ENCODE results near the gene SOX8.

Gene SOX8

DNA sequence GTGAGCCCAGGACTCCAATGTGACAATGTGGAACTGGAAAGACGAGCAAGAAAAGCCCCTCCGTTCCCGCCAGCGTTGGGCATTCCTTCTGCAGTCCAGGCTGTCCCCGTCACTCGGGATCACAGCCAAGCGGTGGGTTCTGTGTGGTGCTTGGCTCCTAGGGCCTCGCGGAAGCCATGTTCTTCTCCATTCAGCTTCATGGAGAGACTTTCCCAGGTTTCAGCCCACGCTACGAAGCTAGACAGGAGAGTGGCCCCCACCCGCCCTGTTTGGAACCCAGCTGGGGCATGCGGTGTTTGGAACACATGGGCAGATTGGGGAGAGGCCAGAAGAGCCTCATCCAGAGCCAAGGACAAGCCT, 16.6 kb upstream of the SOX8 start:
- TF ChIP-seq KLF7 (tag by site-specific recombination; IDR thresholded peaks at IDR 0.05; ENCODE audit: borderline replicate concordance) = no peak
- no peak for TF ChIP-seq ZBTB1 (tag by site-specific recombination; IDR thresholded peaks at IDR 0.05)
- TF ChIP-seq ZNF214 (tag by site-specific recombination; IDR thresholded peaks at IDR 0.05; ENCODE audit: borderline replicate concordance) = no peak
- TF ChIP-seq, protein P1, sequence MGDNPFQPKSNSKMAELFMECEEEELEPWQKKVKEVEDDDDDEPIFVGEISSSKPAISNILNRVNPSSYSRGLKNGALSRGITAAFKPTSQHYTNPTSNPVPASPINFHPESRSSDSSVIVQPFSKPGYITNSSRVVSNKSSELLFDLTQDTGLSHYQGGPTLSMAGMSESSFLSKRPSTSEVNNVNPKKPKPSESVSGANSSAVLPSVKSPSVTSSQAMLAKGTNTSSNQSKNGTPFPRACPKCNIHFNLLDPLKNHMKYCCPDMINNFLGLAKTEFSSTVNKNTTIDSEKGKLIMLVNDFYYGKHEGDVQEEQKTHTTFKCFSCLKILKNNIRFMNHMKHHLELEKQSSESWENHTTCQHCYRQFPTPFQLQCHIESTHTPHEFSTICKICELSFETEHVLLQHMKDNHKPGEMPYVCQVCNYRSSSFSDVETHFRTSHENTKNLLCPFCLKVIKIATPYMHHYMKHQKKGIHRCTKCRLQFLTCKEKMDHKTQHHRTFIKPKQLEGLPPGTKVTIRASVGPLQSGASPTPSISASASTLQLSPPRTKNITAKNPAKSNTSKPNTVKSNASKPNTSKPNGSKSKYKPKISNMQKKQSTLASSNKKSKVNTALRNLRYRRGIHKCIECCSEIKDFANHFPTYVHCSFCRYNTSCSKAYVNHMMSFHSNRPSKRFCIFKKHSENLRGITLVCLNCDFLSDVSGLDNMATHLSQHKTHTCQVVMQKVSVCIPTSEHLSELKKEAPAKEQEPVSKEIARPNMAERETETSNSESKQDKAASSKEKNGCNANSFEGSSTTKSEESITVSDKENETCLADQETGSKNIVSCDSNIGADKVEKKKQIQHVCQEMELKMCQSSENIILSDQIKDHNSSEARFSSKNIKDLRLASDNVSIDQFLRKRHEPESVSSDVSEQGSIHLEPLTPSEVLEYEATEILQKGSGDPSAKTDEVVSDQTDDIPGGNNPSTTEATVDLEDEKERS (tag by site-specific recombination; IDR thresholded peaks at IDR 0.05) = no peak
- no peak for TF ChIP-seq ZNF701 (tag by site-specific recombination; IDR thresholded peaks at IDR 0.05)
- TF ChIP-seq ZNF792 (tag by site-specific recombination; IDR thresholded peaks at IDR 0.05) = no peak
- TF ChIP-seq, protein P2, sequence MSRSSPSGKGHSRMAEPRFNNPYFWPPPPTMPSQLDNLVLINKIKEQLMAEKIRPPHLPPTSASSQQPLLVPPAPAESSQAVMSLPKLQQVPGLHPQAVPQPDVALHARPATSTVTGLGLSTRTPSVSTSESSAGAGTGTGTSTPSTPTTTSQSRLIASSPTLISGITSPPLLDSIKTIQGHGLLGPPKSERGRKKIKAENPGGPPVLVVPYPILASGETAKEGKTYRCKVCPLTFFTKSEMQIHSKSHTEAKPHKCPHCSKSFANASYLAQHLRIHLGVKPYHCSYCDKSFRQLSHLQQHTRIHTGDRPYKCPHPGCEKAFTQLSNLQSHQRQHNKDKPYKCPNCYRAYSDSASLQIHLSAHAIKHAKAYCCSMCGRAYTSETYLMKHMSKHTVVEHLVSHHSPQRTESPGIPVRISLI (tag by site-specific recombination; IDR thresholded peaks at IDR 0.05) = no peak
- no peak for TF ChIP-seq YY1 (tag by site-specific recombination; IDR thresholded peaks at IDR 0.05)
- no peak for TF ChIP-seq ZNF544 (tag by site-specific recombination; IDR thresholded peaks at IDR 0.05)
- TF ChIP-seq, protein P3, sequence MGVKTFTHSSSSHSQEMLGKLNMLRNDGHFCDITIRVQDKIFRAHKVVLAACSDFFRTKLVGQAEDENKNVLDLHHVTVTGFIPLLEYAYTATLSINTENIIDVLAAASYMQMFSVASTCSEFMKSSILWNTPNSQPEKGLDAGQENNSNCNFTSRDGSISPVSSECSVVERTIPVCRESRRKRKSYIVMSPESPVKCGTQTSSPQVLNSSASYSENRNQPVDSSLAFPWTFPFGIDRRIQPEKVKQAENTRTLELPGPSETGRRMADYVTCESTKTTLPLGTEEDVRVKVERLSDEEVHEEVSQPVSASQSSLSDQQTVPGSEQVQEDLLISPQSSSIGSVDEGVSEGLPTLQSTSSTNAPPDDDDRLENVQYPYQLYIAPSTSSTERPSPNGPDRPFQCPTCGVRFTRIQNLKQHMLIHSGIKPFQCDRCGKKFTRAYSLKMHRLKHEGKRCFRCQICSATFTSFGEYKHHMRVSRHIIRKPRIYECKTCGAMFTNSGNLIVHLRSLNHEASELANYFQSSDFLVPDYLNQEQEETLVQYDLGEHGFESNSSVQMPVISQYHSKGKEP (tag by site-specific recombination; IDR thresholded peaks at IDR 0.05) = no peak
- TF ChIP-seq, protein P4, sequence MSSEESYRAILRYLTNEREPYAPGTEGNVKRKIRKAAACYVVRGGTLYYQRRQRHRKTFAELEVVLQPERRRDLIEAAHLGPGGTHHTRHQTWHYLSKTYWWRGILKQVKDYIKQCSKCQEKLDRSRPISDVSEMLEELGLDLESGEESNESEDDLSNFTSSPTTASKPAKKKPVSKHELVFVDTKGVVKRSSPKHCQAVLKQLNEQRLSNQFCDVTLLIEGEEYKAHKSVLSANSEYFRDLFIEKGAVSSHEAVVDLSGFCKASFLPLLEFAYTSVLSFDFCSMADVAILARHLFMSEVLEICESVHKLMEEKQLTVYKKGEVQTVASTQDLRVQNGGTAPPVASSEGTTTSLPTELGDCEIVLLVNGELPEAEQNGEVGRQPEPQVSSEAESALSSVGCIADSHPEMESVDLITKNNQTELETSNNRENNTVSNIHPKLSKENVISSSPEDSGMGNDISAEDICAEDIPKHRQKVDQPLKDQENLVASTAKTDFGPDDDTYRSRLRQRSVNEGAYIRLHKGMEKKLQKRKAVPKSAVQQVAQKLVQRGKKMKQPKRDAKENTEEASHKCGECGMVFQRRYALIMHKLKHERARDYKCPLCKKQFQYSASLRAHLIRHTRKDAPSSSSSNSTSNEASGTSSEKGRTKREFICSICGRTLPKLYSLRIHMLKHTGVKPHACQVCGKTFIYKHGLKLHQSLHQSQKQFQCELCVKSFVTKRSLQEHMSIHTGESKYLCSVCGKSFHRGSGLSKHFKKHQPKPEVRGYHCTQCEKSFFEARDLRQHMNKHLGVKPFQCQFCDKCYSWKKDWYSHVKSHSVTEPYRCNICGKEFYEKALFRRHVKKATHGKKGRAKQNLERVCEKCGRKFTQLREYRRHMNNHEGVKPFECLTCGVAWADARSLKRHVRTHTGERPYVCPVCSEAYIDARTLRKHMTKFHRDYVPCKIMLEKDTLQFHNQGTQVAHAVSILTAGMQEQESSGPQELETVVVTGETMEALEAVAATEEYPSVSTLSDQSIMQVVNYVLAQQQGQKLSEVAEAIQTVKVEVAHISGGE (tag by site-specific recombination; conservative IDR thresholded peaks at IDR 0.05; ENCODE audit: low read depth) = no peak
- no peak for TF ChIP-seq ZNF274 (IDR thresholded peaks at IDR 0.05; ENCODE audit: low read length)
- TF ChIP-seq ZNF274 (tag by site-specific recombination; IDR thresholded peaks at IDR 0.05; ENCODE audit: borderline replicate concordance) = no peak
- no peak for TF ChIP-seq ZNF561 (tag by site-specific recombination; IDR thresholded peaks at IDR 0.05; ENCODE audit: borderline replicate concordance)
- TF ChIP-seq WT1 (tag by site-specific recombination; IDR thresholded peaks at IDR 0.05) = no peak
- TF ChIP-seq ZNF830 (tag by site-specific recombination; IDR thresholded peaks at IDR 0.05; ENCODE audit: low read depth) = no peak
- no peak for TF ChIP-seq MEIS1 (CRISPR knock-in tag; IDR thresholded peaks at IDR 0.05; ENCODE audit: borderline replicate concordance)
- Histone ChIP-seq H3K9me3 (ENCODE audit: control insufficient read depth, insufficient read depth, low read depth, low read length) (no peaks in the 10 kb centered on the region), H3K4me1 (ENCODE audit: control insufficient read depth, insufficient read depth, low read length) (peaks cover 3% of the 10 kb centered on the region; the same call in 1 of the 2 replicates), H3K27ac (ENCODE audit: extremely low read depth, low read depth, low read length) (no peak overlapping the region), H3K4me3 (ENCODE audit: low read depth, low read length) (no peak overlapping the region), H3K36me3 (ENCODE audit: control insufficient read depth in 2 of 2, insufficient read depth in 1 of 2, low read length in 2 of 2) (peaks cover 0 to 26% of the 10 kb centered on the region in 2 experiments; a peak in 1 of 3 replicates)
- ChIA-PET POLR2A (no interaction called here), CTCF (interaction anchor here (0.5 to 2.0 kb wide), 2 partner anchors 92 to 1468 kb away, joined by 3 to 7 read pairs; no protein-coding TSS in a partner anchor)

All from HEK293 (cell line).